Glutamatergic neuron (in vitro differentiated cells): ENCODE data around the gene ADAR. TPM values are rescaled to one million over a fixed set of nuclear protein-coding genes. Genes with fewer than 3 reads are reported as not detected.

Source experiments
- DNase-seq: peaks from one replicate; pipeline ENCODE4 v3.0.0; 2022
- H3K27ac Mint-ChIP-seq: one replicate; pipeline ENCODE4 v1.8.0; 2020; ENCODE audit warnings: mild to moderate bottlenecking, mixed read lengths, inconsistent platforms; ENCODE audit not compliant: unreplicated experiment
- H3K27me3 Mint-ChIP-seq: one replicate; pipeline ENCODE4 v1.8.0; 2020; ENCODE audit warnings: mild to moderate bottlenecking, moderate library complexity, mixed read lengths, inconsistent platforms; ENCODE audit not compliant: unreplicated experiment
- H3K36me3 Mint-ChIP-seq: one replicate; pipeline ENCODE4 v1.8.0; 2020; ENCODE audit warnings: mild to moderate bottlenecking, mixed read lengths, inconsistent platforms; ENCODE audit not compliant: unreplicated experiment
- H3K4me1 Mint-ChIP-seq: one replicate; pipeline ENCODE4 v1.8.0; 2020; ENCODE audit warnings: mild to moderate bottlenecking, low read depth, mixed read lengths, inconsistent platforms; ENCODE audit not compliant: unreplicated experiment
- H3K4me3 Mint-ChIP-seq: one replicate; pipeline ENCODE4 v1.8.0; 2020; ENCODE audit warnings: mild to moderate bottlenecking, mixed read lengths, inconsistent platforms; ENCODE audit not compliant: unreplicated experiment
- H3K9me3 Mint-ChIP-seq: one replicate; pipeline ENCODE4 v1.8.0; 2020; ENCODE audit warnings: mild to moderate bottlenecking, moderate library complexity, mixed read lengths, inconsistent platforms; ENCODE audit not compliant: unreplicated experiment
- CTCF ChIP-seq: fragments of 200-600 bp; sonication (generic); IDR thresholded peaks from one replicate; pipeline ENCODE4 v1.5.0; 2021; ENCODE audit not compliant: partially characterized antibody, unreplicated experiment
- total RNA-seq: library from RNA; stranded (reverse); fragmentation: NEBNext Ultra II Directional; extraction: Animal tissue kit (Norgen Biotek cat#: 25700); gene quantifications from one replicate; pipeline ENCODE4 v1.2.1, GENCODE V29; 2021; ENCODE audit not compliant: unreplicated experiment

ADAR gene
- total RNA-seq, 1 donor from 2014 or later = 166 TPM

DNA sequence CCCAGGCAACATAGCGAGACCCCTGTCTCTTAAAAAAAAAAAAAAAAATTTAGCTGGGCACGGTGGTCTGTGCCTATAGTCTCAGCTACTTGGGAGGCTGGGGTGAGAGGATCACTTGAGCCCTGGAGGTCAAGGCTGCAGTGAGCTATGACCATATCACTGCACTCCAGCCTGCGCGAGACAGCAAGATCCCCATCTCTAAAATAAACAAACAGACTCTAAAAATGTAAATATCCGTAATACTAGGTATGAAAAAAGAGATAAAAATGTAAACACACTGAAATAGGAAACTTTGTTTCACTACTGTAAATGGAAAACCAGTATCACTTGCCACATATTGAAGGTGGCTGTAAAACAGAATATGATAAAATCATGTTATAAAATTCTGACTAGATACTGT, 17.2 kb downstream of the ADAR start:
- no peak for TF ChIP-seq CTCF
- Mint-ChIP-seq H3K27ac (no peak overlapping the region), H3K27me3 (peaks cover 3% of the 10 kb centered on the region), H3K36me3 (peaks cover 6% of the 10 kb centered on the region), H3K4me1 (peaks cover 16% of the 10 kb centered on the region), H3K9me3 (peaks cover 7% of the 10 kb centered on the region), H3K4me3 (no peak overlapping the region)
- no peak for DNase-seq

DNA sequence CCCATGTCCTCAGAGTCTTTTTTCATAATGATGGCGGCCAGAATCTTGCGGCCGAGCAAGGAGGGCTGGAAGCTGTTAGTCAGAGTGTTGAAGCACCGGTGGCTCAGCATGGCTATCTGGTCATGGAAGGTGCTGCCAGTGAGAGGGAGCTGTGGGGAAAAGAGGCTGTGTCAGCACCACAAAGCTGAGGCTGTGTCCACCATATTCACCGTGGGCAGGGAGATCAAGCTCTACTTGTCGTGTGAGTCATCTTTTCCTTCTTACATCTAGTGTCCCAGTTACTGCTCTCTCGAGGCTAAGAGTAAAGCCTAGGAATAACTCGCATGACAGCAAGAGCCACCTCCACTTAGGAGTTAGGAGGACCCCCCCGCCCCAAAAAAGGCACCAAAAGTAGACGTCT, 18.2 kb downstream of the ADAR start:
- DNase-seq = no peak
- H3K27ac Mint-ChIP-seq = no peak overlapping the region
- peaks cover 11% of the 10 kb centered on the region for H3K9me3 Mint-ChIP-seq
- peaks cover 4% of the 10 kb centered on the region for H3K27me3 Mint-ChIP-seq
- peaks cover 22% of the 10 kb centered on the region for H3K4me1 Mint-ChIP-seq
- H3K36me3 Mint-ChIP-seq = peaks cover 15% of the 10 kb centered on the region
- TF ChIP-seq CTCF = no peak
- no peak overlapping the region for H3K4me3 Mint-ChIP-seq

DNA sequence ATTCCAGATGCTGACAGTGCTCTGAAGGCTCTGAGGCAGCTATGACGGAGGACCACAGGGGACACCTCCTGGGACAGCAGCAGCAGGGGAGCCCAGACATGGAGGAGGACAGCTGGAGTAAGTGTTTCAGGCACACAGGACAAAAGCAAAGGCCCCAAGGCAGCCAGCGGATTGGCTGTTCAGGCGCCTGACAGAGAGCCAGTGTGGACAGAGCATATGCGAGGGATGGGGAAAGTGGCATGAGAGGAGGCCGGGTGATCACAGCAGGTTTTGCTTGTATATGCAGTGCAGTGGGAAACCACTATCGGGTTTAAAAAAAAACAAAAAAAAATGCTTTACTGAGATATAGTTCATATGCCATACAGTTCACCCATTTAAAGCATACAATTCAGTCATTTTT, 21.3 kb downstream of the ADAR start:
- no peak overlapping the region for H3K4me3 Mint-ChIP-seq
- peaks cover 15% of the 10 kb centered on the region for H3K9me3 Mint-ChIP-seq

GRCh38 chr1:154586231-154586630, 21.8 kb downstream of the ADAR start:
- Mint-ChIP-seq H3K4me3 (no peak overlapping the region), H3K4me1 (peaks cover 15% of the 10 kb centered on the region), H3K27me3 (peaks cover 9% of the 10 kb centered on the region), H3K27ac (no peak overlapping the region), H3K9me3 (peaks cover 15% of the 10 kb centered on the region), H3K36me3 (peaks cover 9% of the 10 kb centered on the region)
- no peak for TF ChIP-seq CTCF
- DNase-seq = no peak

More for the DNA sequence above, 21.3 kb downstream of the ADAR start:
- peaks cover 15% of the 10 kb centered on the region for H3K4me1 Mint-ChIP-seq
- no peak for TF ChIP-seq CTCF
- H3K36me3 Mint-ChIP-seq = peaks cover 9% of the 10 kb centered on the region
- peaks cover 9% of the 10 kb centered on the region for H3K27me3 Mint-ChIP-seq
- H3K27ac Mint-ChIP-seq = no peak overlapping the region
- no peak for DNase-seq

DNA sequence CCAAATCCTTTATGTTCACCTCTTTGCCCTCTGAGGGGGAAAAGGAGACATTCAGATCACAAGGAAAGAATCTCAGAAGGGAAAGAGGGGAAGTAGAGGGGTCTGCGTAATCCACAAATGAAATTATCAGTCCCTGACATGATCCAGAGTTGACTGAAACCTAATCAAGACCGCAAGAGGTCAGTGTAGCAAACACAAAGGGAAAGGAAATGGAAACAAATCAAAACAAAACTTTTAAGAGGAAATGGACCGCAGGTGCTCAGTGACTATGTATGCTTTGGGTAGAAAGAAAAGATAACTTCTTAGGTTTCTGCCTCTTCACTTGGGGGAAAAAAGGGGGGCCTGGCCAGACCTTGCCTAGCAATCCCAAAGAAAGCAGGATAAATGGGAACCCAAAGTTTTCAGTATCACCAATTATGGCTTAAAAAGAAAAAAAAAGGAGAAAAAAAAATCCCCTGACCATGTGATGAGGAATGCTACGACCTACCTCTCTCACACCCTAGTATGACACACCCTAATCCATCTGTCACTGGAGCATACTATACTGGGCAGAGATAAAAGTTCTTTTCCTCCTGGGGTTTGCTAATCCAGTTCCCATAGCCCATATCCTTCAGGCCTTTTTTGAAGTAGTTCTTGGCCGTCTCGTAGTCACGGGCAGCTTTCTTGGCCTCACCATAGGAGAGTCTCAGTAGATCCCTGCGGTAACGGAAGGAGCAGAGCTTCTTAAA, 23.6 kb downstream of the ADAR start:
- Mint-ChIP-seq H3K27me3 (peaks cover 10% of the 10 kb centered on the region), H3K36me3 (peaks cover 9% of the 10 kb centered on the region), H3K9me3 (peaks cover 17% of the 10 kb centered on the region), H3K4me1 (peaks cover 15% of the 10 kb centered on the region), H3K27ac (no peak overlapping the region), H3K4me3 (no peak overlapping the region)
- TF ChIP-seq CTCF = no peak
- DNase-seq = no peak
